A673 (cell line): Measurements from ENCODE around the gene CPNE8.

Source experiments
- EZH2 ChIP-seq: fragments of 200-600 bp; sonication (generic); IDR thresholded peaks from 2 replicates; pipeline ENCODE4 v1.6.1; 2017; ENCODE audit warnings: borderline replicate concordance, low read depth, mild to moderate bottlenecking, mixed read lengths, antibody characterized with exemption, low read length; ENCODE audit not compliant: poor library complexity, severe bottlenecking
- TF ChIP-seq, protein P1 (sequence below): fragments of 300-800, 200-600 bp; sonication (generic); conservative IDR thresholded peaks from 2 replicates; pipeline ENCODE4 v1.5.1; 2017; ENCODE audit warnings: low read depth, mild to moderate bottlenecking, antibody characterized with exemption, low read length, moderate library complexity, mixed read lengths

DNA sequence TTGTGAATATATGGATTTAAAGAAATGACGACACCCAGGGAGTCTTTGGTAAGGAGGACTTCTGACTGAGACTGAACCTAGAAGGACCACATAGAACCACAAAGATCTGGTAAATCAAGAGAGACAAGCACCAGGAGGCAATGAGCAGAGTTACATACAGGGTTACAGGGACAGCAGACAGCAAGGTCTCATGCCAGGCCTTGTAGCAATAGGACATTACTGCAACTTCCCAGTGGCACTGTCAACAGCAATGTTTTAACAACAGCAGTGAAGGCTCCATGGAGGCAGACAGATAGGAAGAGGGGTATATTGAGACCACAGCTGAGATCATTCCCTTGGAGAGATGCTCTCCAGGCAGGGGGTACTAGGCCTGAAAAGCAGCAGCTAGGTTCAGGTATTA lies 18.5 kb downstream of the CPNE8 start:
- no peak for TF ChIP-seq EZH2
- TF ChIP-seq, protein P1, sequence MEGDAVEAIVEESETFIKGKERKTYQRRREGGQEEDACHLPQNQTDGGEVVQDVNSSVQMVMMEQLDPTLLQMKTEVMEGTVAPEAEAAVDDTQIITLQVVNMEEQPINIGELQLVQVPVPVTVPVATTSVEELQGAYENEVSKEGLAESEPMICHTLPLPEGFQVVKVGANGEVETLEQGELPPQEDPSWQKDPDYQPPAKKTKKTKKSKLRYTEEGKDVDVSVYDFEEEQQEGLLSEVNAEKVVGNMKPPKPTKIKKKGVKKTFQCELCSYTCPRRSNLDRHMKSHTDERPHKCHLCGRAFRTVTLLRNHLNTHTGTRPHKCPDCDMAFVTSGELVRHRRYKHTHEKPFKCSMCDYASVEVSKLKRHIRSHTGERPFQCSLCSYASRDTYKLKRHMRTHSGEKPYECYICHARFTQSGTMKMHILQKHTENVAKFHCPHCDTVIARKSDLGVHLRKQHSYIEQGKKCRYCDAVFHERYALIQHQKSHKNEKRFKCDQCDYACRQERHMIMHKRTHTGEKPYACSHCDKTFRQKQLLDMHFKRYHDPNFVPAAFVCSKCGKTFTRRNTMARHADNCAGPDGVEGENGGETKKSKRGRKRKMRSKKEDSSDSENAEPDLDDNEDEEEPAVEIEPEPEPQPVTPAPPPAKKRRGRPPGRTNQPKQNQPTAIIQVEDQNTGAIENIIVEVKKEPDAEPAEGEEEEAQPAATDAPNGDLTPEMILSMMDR: no peak
